Endothelial cell of umbilical vein (primary cell): ENCODE results near the gene SPEF2.

ENCODE experiments used
- EZH2 ChIP-seq: IDR thresholded peaks from 2 replicates; pipeline ENCODE4 v1.6.1; 2012; ENCODE audit warnings: borderline replicate concordance, low read depth, mild to moderate bottlenecking, moderate library complexity, low read length, inconsistent platforms; ENCODE audit not compliant: severe bottlenecking
- POLR2A ChIP-seq: IDR thresholded peaks from 2 replicates; pipeline ENCODE4 v1.6.1; 2012; ENCODE audit warnings: low read depth, mild to moderate bottlenecking, control low read depth, low read length
- TF ChIP-seq, protein P1 (sequence below), 2 donors: IDR thresholded peaks; 1 replicate in 1 of 2; 2 replicates in 1 of 2; pipeline ENCODE4 v1.5.1; 2011; ENCODE audit warnings: low read length in 2 of 2, mild to moderate bottlenecking in 2 of 2, moderate library complexity in 2 of 2, control low read depth in 1 of 2, inconsistent platforms in 1 of 2, low read depth in 1 of 2; ENCODE audit not compliant: insufficient read depth in 1 of 2; ENCODE audit errors: extremely low read depth in 1 of 2

DNA sequence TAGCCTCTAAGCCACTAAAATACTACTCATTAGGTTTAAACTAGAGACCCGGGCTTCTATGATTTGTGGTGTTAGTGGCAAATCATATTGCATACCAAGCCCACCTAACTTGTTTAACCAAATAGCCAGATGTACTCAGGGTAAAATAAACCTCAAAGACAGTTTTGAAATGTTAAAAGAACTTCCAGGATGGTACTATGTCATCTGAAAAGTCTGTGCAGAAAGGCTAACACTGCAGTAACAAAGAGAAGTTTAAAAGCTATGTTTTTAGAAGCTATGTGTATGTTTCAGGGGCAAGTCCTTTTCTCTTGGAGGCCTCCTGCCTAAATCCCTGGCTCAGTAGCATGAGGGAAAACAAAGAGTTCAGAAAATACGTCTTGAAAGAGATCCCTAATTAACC lies 154.2 kb downstream of the SPEF2 start:
- TF ChIP-seq EZH2 (no peak), POLR2A (no peak)
- TF ChIP-seq, protein P1, sequence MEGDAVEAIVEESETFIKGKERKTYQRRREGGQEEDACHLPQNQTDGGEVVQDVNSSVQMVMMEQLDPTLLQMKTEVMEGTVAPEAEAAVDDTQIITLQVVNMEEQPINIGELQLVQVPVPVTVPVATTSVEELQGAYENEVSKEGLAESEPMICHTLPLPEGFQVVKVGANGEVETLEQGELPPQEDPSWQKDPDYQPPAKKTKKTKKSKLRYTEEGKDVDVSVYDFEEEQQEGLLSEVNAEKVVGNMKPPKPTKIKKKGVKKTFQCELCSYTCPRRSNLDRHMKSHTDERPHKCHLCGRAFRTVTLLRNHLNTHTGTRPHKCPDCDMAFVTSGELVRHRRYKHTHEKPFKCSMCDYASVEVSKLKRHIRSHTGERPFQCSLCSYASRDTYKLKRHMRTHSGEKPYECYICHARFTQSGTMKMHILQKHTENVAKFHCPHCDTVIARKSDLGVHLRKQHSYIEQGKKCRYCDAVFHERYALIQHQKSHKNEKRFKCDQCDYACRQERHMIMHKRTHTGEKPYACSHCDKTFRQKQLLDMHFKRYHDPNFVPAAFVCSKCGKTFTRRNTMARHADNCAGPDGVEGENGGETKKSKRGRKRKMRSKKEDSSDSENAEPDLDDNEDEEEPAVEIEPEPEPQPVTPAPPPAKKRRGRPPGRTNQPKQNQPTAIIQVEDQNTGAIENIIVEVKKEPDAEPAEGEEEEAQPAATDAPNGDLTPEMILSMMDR (IDR thresholded peaks at IDR 0.05; ENCODE audit: extremely low read depth in 1 of 2, insufficient read depth in 1 of 2, low read depth in 1 of 2, low read length in 2 of 2), result no peak
